SK-N-SH (cell line): ENCODE measurements around the gene SLC20A1. TPM values are rescaled to one million over a fixed set of nuclear protein-coding genes. Genes with fewer than 3 reads are reported as not detected.

Experiments used
- CTCF ChIA-PET: fragments of 300-600, 350-600 bp; formaldehyde crosslinking; extraction: SDS; loops from one replicate; lab custom pipeline; 2021; lab: Yijun Ruan, JAX
- POLR2A ChIA-PET: fragments of 350-600 bp; sonication (Branson Sonifier 250); formaldehyde crosslinking; extraction: SDS; loops from one replicate; lab custom pipeline; 2020; ENCODE audit warnings: antibody characterized with exemption, inconsistent platforms; lab: Yijun Ruan, JAX
- DNase-seq: peaks from one replicate; pipeline ENCODE4 v3.0.0; 2012
- H2AFZ ChIP-seq: fragments of 200-600 bp; sonication (generic); 2 replicates; pipeline ENCODE4 v1.8.1; 2016; ENCODE audit warnings: antibody characterized with exemption, mild to moderate bottlenecking, low read depth
- H3F3A ChIP-seq: fragments of 200-600 bp; sonication (generic); replicated peaks from 2 replicates; pipeline ENCODE3; 2016; ENCODE audit warnings: antibody characterized with exemption, mild to moderate bottlenecking; ENCODE audit not compliant: insufficient read depth
- H3K27ac ChIP-seq, 2 experiments: fragments of 200-500 bp in 1 of 2; fragments of 200-600 bp in 1 of 2; sonication (Bioruptor generic) in 1 of 2; sonication (generic), shearing (Covaris generic) in 1 of 2; 2 replicates each; pipeline versions ENCODE4 v1.5.1 to v1.6.1; 2014 to 2016; ENCODE audit warnings: low read depth in 2 of 2, inconsistent platforms in 1 of 2, low read length in 1 of 2, mild to moderate bottlenecking in 1 of 2, mixed read lengths in 1 of 2
- H3K27me3 ChIP-seq: fragments of 200-600 bp; sonication (generic), shearing (Covaris generic); 2 replicates; pipeline ENCODE4 v1.6.1; 2016; ENCODE audit warnings: mixed run types; ENCODE audit not compliant: insufficient read depth
- H3K36me3 ChIP-seq, 2 experiments: fragments of 200-500 bp in 1 of 2; fragments of 200-600 bp in 1 of 2; sonication (Bioruptor generic) in 1 of 2; sonication (generic) in 1 of 2; replicated peaks in 1 of 2; 2 replicates each; pipeline versions ENCODE3 to v1.5.1; 2014 to 2016; ENCODE audit warnings: low read length in 1 of 2, mild to moderate bottlenecking in 1 of 2; ENCODE audit not compliant: insufficient read depth in 2 of 2, control insufficient read depth in 1 of 2
- H3K4me1 ChIP-seq, 2 experiments: fragments of 200-500 bp in 1 of 2; fragments of 200-600 bp in 1 of 2; sonication (Bioruptor generic) in 1 of 2; sonication (generic), shearing (Covaris generic) in 1 of 2; 2 replicates each; pipeline versions ENCODE4 v1.5.1 to v1.6.1; 2014 to 2016; ENCODE audit warnings: low read depth in 1 of 2, low read length in 1 of 2, mixed run types in 1 of 2; ENCODE audit not compliant: insufficient read depth in 2 of 2, control insufficient read depth in 1 of 2
- H3K4me2 ChIP-seq: fragments of 200-600 bp; sonication (generic), shearing (Covaris generic); 2 replicates; pipeline ENCODE4 v1.6.1; 2017; ENCODE audit warnings: mixed run types
- H3K4me3 ChIP-seq, 2 experiments: fragments of 200-500 bp in 1 of 2; fragments of 200-600 bp in 1 of 2; sonication (Bioruptor generic) in 1 of 2; sonication (generic), shearing (Covaris generic) in 1 of 2; 2 replicates each; pipeline versions ENCODE4 v1.5.1 to v1.8.1; 2014 to 2016; ENCODE audit warnings: low read depth in 2 of 2, inconsistent platforms in 1 of 2, low read length in 1 of 2, mild to moderate bottlenecking in 1 of 2, mixed read lengths in 1 of 2, moderate library complexity in 1 of 2
- H3K79me2 ChIP-seq: fragments of 200-600 bp; sonication (generic); 2 replicates; pipeline ENCODE4 v1.8.1; 2017; ENCODE audit warnings: mild to moderate bottlenecking; ENCODE audit not compliant: insufficient read depth
- H3K9ac ChIP-seq: fragments of 200-600 bp; sonication (generic); 2 replicates; pipeline ENCODE4 v1.6.1; 2017; ENCODE audit warnings: mixed run types
- H3K9me2 ChIP-seq: fragments of 200-600 bp; sonication (generic); 2 replicates; pipeline ENCODE4 v1.6.1; 2017; ENCODE audit warnings: mixed run types
- H3K9me3 ChIP-seq: fragments of 200-600 bp; sonication (generic); 2 replicates; pipeline ENCODE4 v1.6.1; 2017; ENCODE audit warnings: mixed run types, mild to moderate bottlenecking, moderate library complexity
- H4K20me1 ChIP-seq: fragments of 200-600 bp; sonication (generic); 2 replicates; pipeline ENCODE4 v1.6.1; 2017; ENCODE audit warnings: mild to moderate bottlenecking, mixed run types; ENCODE audit not compliant: insufficient read depth
- CHD2 ChIP-seq: fragments of 150-350 bp; IDR thresholded peaks from 2 replicates; pipeline ENCODE4 v1.6.1; 2018; ENCODE audit warnings: low read length; ENCODE audit not compliant: partially characterized antibody
- ELF1 ChIP-seq: IDR thresholded peaks from 2 replicates; pipeline ENCODE4 v1.4.0; 2012
- GATA2 ChIP-seq: sonication (generic); formaldehyde crosslinking; IDR thresholded peaks from 2 replicates; pipeline ENCODE4 v1.5.0; 2020; ENCODE audit warnings: mild to moderate bottlenecking, missing genetic modification reagents
- SMC3 ChIP-seq: IDR thresholded peaks from 2 replicates; pipeline ENCODE4 v1.6.1; 2012; ENCODE audit warnings: low read depth, low read length, improper control_type of control experiment
- TAF1 ChIP-seq: IDR thresholded peaks from 2 replicates; pipeline ENCODE4 v1.6.1; 2012; ENCODE audit warnings: low read depth, mild to moderate bottlenecking, low read length, moderate library complexity, borderline replicate concordance
- USF1 ChIP-seq: IDR thresholded peaks from 2 replicates; pipeline ENCODE4 v1.4.0; 2012; ENCODE audit warnings: low read depth, borderline replicate concordance
- USF2 ChIP-seq: fragments of 150-350 bp; IDR thresholded peaks from 2 replicates; pipeline ENCODE4 v1.6.1; 2017; ENCODE audit warnings: antibody characterized with exemption, low read length, low read depth, borderline replicate concordance
- WGBS: methylation state at CpG from one replicate; pipeline ENCODE4 v1.1.6; 2017; ENCODE audit warnings: low lambda C conversion rate; 5-methylcytosine and 5-hydroxymethylcytosine counted together
- polyA plus RNA-seq, 3 experiments: library from polyadenylated mRNA; depleted of rRNA; stranded (reverse); fragments of >200 nt; gene quantifications; 2 replicates each; pipeline ENCODE4 v1.2.3, GENCODE V29; 2012

SLC20A1 gene
- polyA plus RNA-seq, 1 of the 3 experiments (the other 2 are of a cell fraction) = 56.3 TPM

- CTCF ChIA-PET = interaction anchor here (0.6 to 1.8 kb wide), 3 partner anchors 11 to 548 kb away, joined by 3 to 4 read pairs (median 4); no protein-coding TSS in a partner anchor
- TF ChIP-seq CHD2 (no peak), GATA2 (CRISPR knock-in tag) (no peak)
- TF ChIP-seq, all 33 proteins: peak for 0
- 78% methylated on average over 5 of the region's 5 CpGs for WGBS
These were observed 24.7 kb downstream of the SLC20A1 start for GRCh38 chr2:112670252-112671022.

DNA sequence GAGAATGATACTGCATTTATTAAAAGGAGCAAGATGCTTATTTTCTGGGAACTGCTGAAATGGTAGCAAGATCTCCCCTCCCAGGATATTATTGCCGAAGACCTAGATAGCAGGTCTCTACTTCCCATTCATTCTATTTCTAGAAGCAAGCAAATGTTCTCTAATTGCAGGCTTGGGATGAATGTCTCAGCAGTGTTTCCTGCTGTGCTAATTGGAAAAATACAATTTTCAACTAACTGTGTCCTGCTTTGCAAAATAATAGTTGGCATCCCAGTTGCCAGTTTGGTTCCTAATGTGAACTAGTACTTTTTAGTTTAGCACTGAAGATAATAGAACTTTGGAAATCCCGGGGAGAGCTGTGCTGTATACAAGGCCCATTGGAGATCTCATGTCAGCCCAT is 26.1 kb downstream of the SLC20A1 start:
- WGBS = 94% methylated on average over 2 of the region's 2 CpGs
- POLR2A ChIA-PET = no interaction called here
- H3K9me2 ChIP-seq = no peaks in the 10 kb centered on the region

More at GRCh38 chr2:112670252-112671022, 24.7 kb downstream of the SLC20A1 start:
- Histone ChIP-seq H3K9me3 (no peaks in the 10 kb centered on the region), H2AFZ (no peak overlapping the region), H3K9ac (no peak overlapping the region), H3K36me3 (no peaks in the 10 kb centered on the region), H3K79me2 (no peaks in the 10 kb centered on the region), H3K9me2 (no peaks in the 10 kb centered on the region), H4K20me1 (no peaks in the 10 kb centered on the region), H3K4me1 (no peaks in the 10 kb centered on the region), H3K27me3 (no peaks in the 10 kb centered on the region), H3K27ac (no peak overlapping the region), H3K4me2 (no peak overlapping the region), H3K4me3 (no peak overlapping the region), H3F3A (peaks cover 16% of the 10 kb centered on the region)
- no peak for DNase-seq
- POLR2A ChIA-PET = no interaction called here

More for the DNA sequence above, 26.1 kb downstream of the SLC20A1 start:
- Histone ChIP-seq H3K9ac (no peak overlapping the region), H3K4me2 (no peak overlapping the region), H3K4me1 (no peaks in the 10 kb centered on the region), H3K27me3 (no peaks in the 10 kb centered on the region), H3K36me3 (no peaks in the 10 kb centered on the region), H3K27ac (no peak overlapping the region), H3F3A (peaks cover 5% of the 10 kb centered on the region), H3K79me2 (no peaks in the 10 kb centered on the region), H3K9me3 (no peaks in the 10 kb centered on the region), H3K4me3 (no peak overlapping the region), H2AFZ (no peak overlapping the region), H4K20me1 (no peaks in the 10 kb centered on the region)
- CTCF ChIA-PET = interaction anchor here (0.6 to 1.8 kb wide), 6 partner anchors 13 to 72 kb away, joined by 3 to 4 read pairs (median 3); no protein-coding TSS in a partner anchor
- TF ChIP-seq ELF1 (no peak), USF2 (no peak), SMC3 (no peak), TAF1 (no peak), GATA2 (CRISPR knock-in tag) (no peak), USF1 (no peak)
- DNase-seq = no peak
